ENCODE measurements around the gene IL19. TPM values are rescaled to one million over a fixed set of nuclear protein-coding genes. Genes with fewer than 3 reads are reported as not detected.

IL19 gene
- total and polyA plus RNA-seq, 2 donors (not counting 3 experiments of a cell fraction or from before 2014, with no cell fraction given), result not detected

- H3K4me2 ChIP-seq (ENCODE audit: insufficient read depth, low read length), result no peak overlapping the region
- H3K9me3 ChIP-seq (replicated peaks; ENCODE audit: control insufficient read depth, insufficient read depth, low read length), result no peaks in the 10 kb centered on the region
- H4K20me1 ChIP-seq (replicated peaks; ENCODE audit: control insufficient read depth, extremely low read depth, insufficient read depth, low read length), result no peaks in the 10 kb centered on the region
- TF ChIP-seq GATA2 (IDR thresholded peaks at IDR 0.05; ENCODE audit: insufficient read depth, insufficient read length, low read depth, low read length), result no peak
- no peak for TF ChIP-seq FOS (IDR thresholded peaks at IDR 0.05; ENCODE audit: borderline replicate concordance, insufficient read depth, low read length)
- no peak for TF ChIP-seq JUN (IDR thresholded peaks at IDR 0.05; ENCODE audit: borderline replicate concordance, insufficient read depth, insufficient read length, low read depth)
- no peak for TF ChIP-seq CTCF (IDR thresholded peaks at IDR 0.05; ENCODE audit: extremely low read depth in 1 of 2, insufficient read depth in 1 of 2, low read depth in 1 of 2, low read length in 2 of 2)
- no peak for TF ChIP-seq POLR2A (IDR thresholded peaks at IDR 0.05; ENCODE audit: low read depth, low read length)
- TF ChIP-seq MAX (IDR thresholded peaks at IDR 0.05; ENCODE audit: insufficient read depth, insufficient read length), result no peak
- no peak for TF ChIP-seq MYC (IDR thresholded peaks at IDR 0.05; ENCODE audit: low read depth, low read length)
- TF ChIP-seq POLR2AphosphoS5 (IDR thresholded peaks at IDR 0.05; ENCODE audit: insufficient read depth, low read depth, low read length), result no peak
- TF ChIP-seq EZH2 (IDR thresholded peaks at IDR 0.05; ENCODE audit: borderline replicate concordance, low read depth, low read length, severe bottlenecking), result no peak
- H3K9me1 ChIP-seq (replicated peaks; ENCODE audit: control insufficient read depth, extremely low read depth, insufficient read depth, low read length), result no peaks in the 10 kb centered on the region
- CTCF ChIA-PET, result interaction anchor here (1.3 kb wide), 1 partner anchor 173 kb away, joined by 8 read pairs; no protein-coding TSS in a partner anchor
- DNase-seq (ENCODE audit: low read depth, low spot score), result no peak
- intact Hi-C loops (cut with micrococcal nuclease) (no loop called here), dilution Hi-C loops (cut with MboI; ENCODE audit: extremely low pct_ligation_motif_present, low sequenced_read_pairs) (no loop called here)
- no peak overlapping the region for H2AFZ ChIP-seq (ENCODE audit: low read depth, low read length)
- BruUV-seq (replicated peaks), result no TSS peak
- peaks cover 13% of the 10 kb centered on the region for H3K4me1 ChIP-seq (ENCODE audit: control insufficient read depth, extremely low read depth, insufficient read depth, low read length)
- H3K9ac ChIP-seq (replicated peaks; ENCODE audit: extremely low read depth, insufficient read depth, low read length), result no peak overlapping the region
- POLR2A ChIA-PET, result interaction anchor here (0.6 kb wide), 1 partner anchor 698 kb away, joined by 4 read pairs; no protein-coding TSS in a partner anchor
- H3K79me2 ChIP-seq (ENCODE audit: control insufficient read depth, insufficient read depth, low read length), result no peaks in the 10 kb centered on the region
- H3K27ac ChIP-seq (ENCODE audit: insufficient read depth, low read depth, low read length), result no peak overlapping the region
- H3K4me3 ChIP-seq (replicated peaks in 1 of 3; ENCODE audit: insufficient read depth in 1 of 3, low read depth in 1 of 3, low read length in 3 of 3), result no peak overlapping the region
- H3K27me3 ChIP-seq (ENCODE audit: control insufficient read depth in 2 of 2, insufficient read depth in 2 of 2, low read length in 2 of 2), result peaks cover 2 to 4% of the 10 kb centered on the region in 2 experiments
- no peaks in the 10 kb centered on the region for H3K36me3 ChIP-seq (ENCODE audit: control insufficient read depth in 2 of 2, extremely low read depth in 1 of 2, insufficient read depth in 2 of 2, low read length in 2 of 2)
- no peak for FAIRE-seq
Observed at GRCh38 chr1:206739411-206740076, 31.0 kb upstream of the IL19 start.

All from endothelial cell of umbilical vein (primary cell).